Activated CD4-positive, alpha-beta T cell treated with anti-CD3 and anti-CD28 coated beads, Interleukin-2, amount 10 ng/mL, durations not matched to agents 7 days and 5 days (primary cell): ENCODE data around the gene ZNF57. TPM values are rescaled to one million over a fixed set of nuclear protein-coding genes. Genes with fewer than 3 reads are reported as not detected.
"Not testable (repeated sequence)": the region's sequence is repeated elsewhere in the genome, so short reads cannot be mapped to it uniquely, and the experiment has no call there.

Experiments
- CTCF ChIA-PET: fragments of 350-600 bp; sonication (Branson Sonifier 250); formaldehyde crosslinking; loops from one replicate; lab custom pipeline; 2021; ENCODE audit warnings: antibody characterized with exemption; lab: Charles Lee
- POLR2A ChIA-PET: fragments of 350-600 bp; sonication (Branson Sonifier 250); formaldehyde crosslinking; loops from one replicate; lab custom pipeline; 2021; ENCODE audit warnings: antibody characterized with exemption; lab: Charles Lee
- DNase-seq: peaks from one replicate; pipeline ENCODE4 v3.0.0-alpha.2; 2020
- H3K27ac Mint-ChIP-seq: one replicate; pipeline ENCODE4 v1.8.0; 2021; ENCODE audit warnings: mild to moderate bottlenecking, moderate library complexity, mixed read lengths
- H3K27me3 Mint-ChIP-seq: one replicate; pipeline ENCODE4 v1.8.0; 2021; ENCODE audit warnings: mixed read lengths
- H3K36me3 Mint-ChIP-seq: one replicate; pipeline ENCODE4 v1.8.0; 2021; ENCODE audit warnings: low read depth, mixed read lengths
- H3K4me1 Mint-ChIP-seq: one replicate; pipeline ENCODE4 v1.8.0; 2021; ENCODE audit warnings: mixed read lengths
- H3K4me3 Mint-ChIP-seq: one replicate; pipeline ENCODE4 v1.8.0; 2021; ENCODE audit warnings: mild to moderate bottlenecking, moderate library complexity, mixed read lengths
- H3K9me3 Mint-ChIP-seq: one replicate; pipeline ENCODE4 v1.8.0; 2021; ENCODE audit warnings: mixed read lengths
- total RNA-seq, 2 experiments: library from RNA; stranded (reverse); gene quantifications; one replicate each; pipeline ENCODE4 v1.2.3, GENCODE V29; 2021

ZNF57 gene
- total RNA-seq, 2 experiments from 2014 or later: 4.4 to 4.9 TPM

DNA sequence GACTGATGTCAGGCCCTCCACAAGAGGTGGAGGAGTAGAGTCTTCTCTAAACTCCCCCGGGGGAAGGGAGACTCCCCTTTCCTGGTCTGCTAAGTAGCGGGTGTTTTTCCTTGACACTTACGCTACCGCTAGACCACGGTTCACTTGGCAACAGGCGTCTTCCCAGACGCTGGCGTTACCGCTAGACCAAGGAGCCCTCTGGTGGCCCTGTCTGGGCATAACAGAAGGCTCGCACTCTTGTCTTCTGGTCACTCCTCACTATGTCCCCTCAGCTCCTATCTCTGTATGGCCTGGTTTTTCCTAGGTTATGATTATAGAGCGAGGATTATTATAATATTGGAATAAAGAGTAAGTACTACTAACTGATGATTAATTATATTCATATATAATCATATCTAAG is 28.6 kb upstream of the ZNF57 start:
- DNase-seq, CTCF ChIA-PET, H3K27me3 Mint-ChIP-seq, H3K36me3 Mint-ChIP-seq, H3K4me1 Mint-ChIP-seq, POLR2A ChIA-PET, H3K4me3 Mint-ChIP-seq, H3K27ac Mint-ChIP-seq: not testable (repeated sequence)
- H3K9me3 Mint-ChIP-seq: peaks cover 17% of the 10 kb centered on the region

- ChIA-PET CTCF (no interaction called here), POLR2A (no interaction called here)
- H3K9me3 Mint-ChIP-seq: peaks cover 18% of the 10 kb centered on the region
- H3K4me3 Mint-ChIP-seq: no peak overlapping the region
- no peaks in the 10 kb centered on the region for H3K4me1 Mint-ChIP-seq
- H3K36me3 Mint-ChIP-seq: no peaks in the 10 kb centered on the region
- no peak for DNase-seq
- no peaks in the 10 kb centered on the region for H3K27me3 Mint-ChIP-seq
- no peak overlapping the region for H3K27ac Mint-ChIP-seq
Measured at GRCh38 chr19:2877398-2878331, 23.1 kb upstream of the ZNF57 start.

DNA sequence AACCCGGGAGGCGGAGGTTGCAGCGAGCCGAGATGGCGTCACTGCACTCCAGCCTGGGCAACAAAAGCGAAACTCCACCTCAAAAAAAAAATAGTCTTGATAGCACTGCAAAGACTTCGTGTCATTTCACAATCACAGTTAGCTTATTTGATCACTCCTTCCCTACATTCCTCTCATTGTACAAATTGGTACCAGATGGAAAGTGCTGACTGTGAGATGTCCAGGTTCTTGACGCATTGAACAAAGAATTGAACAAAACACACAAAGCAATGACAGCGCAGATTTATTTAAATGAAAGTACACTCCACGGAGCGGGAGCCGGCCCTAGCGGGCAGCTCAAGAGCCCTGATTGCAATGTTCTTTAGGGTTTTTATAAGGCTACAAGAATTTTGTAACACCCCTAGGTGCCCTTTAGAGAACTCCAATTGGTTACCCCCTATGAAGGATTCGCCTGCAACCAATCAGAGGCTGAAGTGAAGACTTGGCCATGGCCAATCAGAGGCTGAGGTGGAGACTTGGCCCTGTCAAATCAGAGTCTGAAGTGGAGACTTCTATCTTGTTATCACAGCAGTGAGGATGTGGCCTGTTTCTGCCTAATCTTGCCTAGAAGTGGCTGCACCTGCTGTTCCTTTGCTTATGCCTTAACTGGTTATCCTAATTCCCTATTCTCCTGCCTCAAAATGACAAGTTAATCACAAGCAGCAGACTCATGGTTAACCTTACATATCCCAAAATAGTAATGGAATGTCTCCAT is 16.9 kb upstream of the ZNF57 start:
- POLR2A ChIA-PET: no interaction called here
- Mint-ChIP-seq H3K4me3 (no peak overlapping the region), H3K9me3 (peaks cover 10% of the 10 kb centered on the region)

DNA sequence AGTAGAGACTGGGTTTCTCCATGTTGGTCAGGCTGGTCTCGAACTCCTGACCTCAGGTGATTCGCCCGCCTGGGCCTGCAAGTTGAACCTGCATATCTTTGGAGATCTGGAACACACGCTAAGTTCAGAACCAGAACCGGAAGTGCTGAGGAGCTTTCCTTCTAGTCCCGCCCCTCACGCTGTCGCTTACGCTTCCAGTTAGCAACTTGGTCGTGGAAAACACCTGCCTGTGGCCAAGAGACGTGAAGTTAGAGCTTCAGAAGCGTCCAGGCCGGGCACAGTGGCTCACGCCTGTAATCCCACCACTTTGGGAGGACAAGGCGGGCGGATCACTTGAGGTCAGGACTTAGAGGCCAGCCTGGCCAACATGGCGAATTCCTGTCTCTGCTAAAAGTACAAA is 15.0 kb upstream of the ZNF57 start:
- CTCF ChIA-PET: no interaction called here
- no peak overlapping the region for H3K27ac Mint-ChIP-seq
- POLR2A ChIA-PET: no interaction called here

More for the DNA sequence above, 16.9 kb upstream of the ZNF57 start:
- Mint-ChIP-seq H3K27me3 (no peaks in the 10 kb centered on the region), H3K36me3 (no peaks in the 10 kb centered on the region), H3K4me1 (peaks cover 7% of the 10 kb centered on the region), H3K27ac (no peak overlapping the region)
- CTCF ChIA-PET: no interaction called here
- DNase-seq: no peak

DNA sequence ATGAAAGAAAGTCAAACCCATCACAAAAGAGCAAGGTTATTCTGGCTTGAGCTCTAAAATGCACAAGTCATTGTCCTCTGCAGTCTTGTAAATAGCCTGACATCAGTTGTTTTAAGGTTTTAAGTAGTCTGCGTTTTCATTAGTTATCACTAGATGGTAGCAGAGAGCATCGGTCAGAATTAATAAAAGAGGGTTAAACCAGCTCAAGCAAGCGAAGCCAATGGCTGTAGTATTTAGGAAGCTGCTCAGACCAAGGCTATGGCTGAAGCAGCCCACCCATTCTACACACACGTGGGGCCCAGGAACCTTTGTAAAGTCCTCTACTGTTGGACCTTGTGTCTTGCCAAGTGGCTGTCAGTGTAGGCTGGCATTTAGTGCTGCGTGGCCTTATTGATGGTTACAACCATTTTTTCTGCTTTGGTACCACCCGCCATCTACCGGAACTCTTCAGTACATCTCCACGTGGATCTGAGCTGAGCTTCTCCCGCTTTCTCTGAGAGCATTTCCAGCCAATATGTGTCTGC is 13.3 kb upstream of the ZNF57 start:
- peaks cover 7% of the 10 kb centered on the region for H3K9me3 Mint-ChIP-seq
- no peaks in the 10 kb centered on the region for H3K36me3 Mint-ChIP-seq
- no peak overlapping the region for H3K4me3 Mint-ChIP-seq
- H3K4me1 Mint-ChIP-seq: peaks cover 7% of the 10 kb centered on the region
- ChIA-PET CTCF (interaction anchor here (0.6 to 1.6 kb wide), 5 partner anchors 13 to 63 kb away, joined by 3 to 6 read pairs (median 3); partner anchors contain the start of gene ZNF57), POLR2A (no interaction called here)
- no peak for DNase-seq
- no peaks in the 10 kb centered on the region for H3K27me3 Mint-ChIP-seq
- no peak overlapping the region for H3K27ac Mint-ChIP-seq

More for the DNA sequence above, 15.0 kb upstream of the ZNF57 start:
- Mint-ChIP-seq H3K4me1 (peaks cover 7% of the 10 kb centered on the region), H3K4me3 (no peak overlapping the region), H3K9me3 (peaks cover 7% of the 10 kb centered on the region), H3K36me3 (no peaks in the 10 kb centered on the region), H3K27me3 (no peaks in the 10 kb centered on the region)
- no peak for DNase-seq

- ChIA-PET POLR2A (no interaction called here), CTCF (interaction anchor here (0.6 to 1.6 kb wide), 3 partner anchors 19 to 383 kb away, joined by 3 read pairs; no protein-coding TSS in a partner anchor)
- Mint-ChIP-seq H3K36me3 (no peaks in the 10 kb centered on the region), H3K27me3 (no peaks in the 10 kb centered on the region), H3K27ac (peak overlapping the region; percentile 41), H3K4me1 (peaks cover 7% of the 10 kb centered on the region), H3K4me3 (no peak overlapping the region), H3K9me3 (peaks cover 2% of the 10 kb centered on the region)
- DNase-seq: peak; percentile 33
Measured at GRCh38 chr19:2888731-2889224, 11.9 kb upstream of the ZNF57 start.

DNA sequence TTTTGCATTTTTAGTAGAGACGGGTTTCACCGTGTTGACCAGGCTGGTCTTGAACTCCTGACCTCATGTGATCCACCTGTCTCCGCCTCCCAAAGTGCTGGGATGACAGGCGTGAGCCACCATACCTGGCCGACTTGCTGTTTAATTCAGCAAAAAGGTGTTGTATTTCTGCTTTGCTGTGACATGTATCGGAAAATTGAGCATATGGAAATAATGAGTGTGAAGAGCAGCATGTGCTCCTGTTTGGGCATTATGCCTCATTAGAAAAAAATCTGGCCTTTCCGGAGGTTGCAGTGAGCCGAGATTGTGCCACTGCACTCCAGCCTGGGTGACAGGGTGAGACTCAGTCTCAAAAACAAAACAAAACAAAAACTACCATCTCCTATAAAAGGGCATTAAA is 10.2 kb upstream of the ZNF57 start:
- H3K36me3 Mint-ChIP-seq, H3K9me3 Mint-ChIP-seq, H3K27ac Mint-ChIP-seq, H3K4me1 Mint-ChIP-seq, DNase-seq, H3K27me3 Mint-ChIP-seq, CTCF ChIA-PET, POLR2A ChIA-PET, H3K4me3 Mint-ChIP-seq: not testable (repeated sequence)

DNA sequence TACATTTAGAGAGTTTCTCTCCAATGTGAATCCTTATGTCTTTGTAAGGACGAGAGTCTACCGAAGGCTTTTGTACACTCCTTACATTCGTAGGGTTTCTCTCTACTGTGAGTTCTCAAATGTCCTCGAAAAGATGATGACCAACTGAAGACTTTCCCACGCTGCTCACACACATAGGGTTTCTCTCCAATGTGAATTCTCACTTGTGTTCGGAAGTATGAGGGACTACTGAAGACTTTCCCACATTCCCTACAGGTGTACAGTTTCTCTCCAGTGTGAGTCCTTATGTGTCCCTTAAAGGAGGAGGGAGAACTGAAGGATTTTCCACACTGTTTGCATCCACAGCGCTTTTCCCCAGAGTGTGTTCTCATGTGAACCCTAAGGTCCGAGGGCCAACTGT is 4.0 kb upstream of the ZNF57 start:
- Mint-ChIP-seq H3K27me3 (no peaks in the 10 kb centered on the region), H3K4me1 (peaks cover 8% of the 10 kb centered on the region), H3K4me3 (no peak overlapping the region), H3K9me3 (peaks cover 20% of the 10 kb centered on the region), H3K36me3 (peaks cover 4% of the 10 kb centered on the region), H3K27ac (no peak overlapping the region)
- no peak for DNase-seq
- ChIA-PET CTCF (no interaction called here), POLR2A (no interaction called here)

- Mint-ChIP-seq H3K27me3 (no peaks in the 10 kb centered on the region), H3K4me1 (peaks cover 26% of the 10 kb centered on the region), H3K27ac (no peak overlapping the region), H3K9me3 (peaks cover 7% of the 10 kb centered on the region), H3K36me3 (peaks cover 8% of the 10 kb centered on the region), H3K4me3 (no peak overlapping the region)
- ChIA-PET CTCF (no interaction called here), POLR2A (no interaction called here)
- DNase-seq: no peak
Measured at GRCh38 chr19:2902590-2903218, 2.0 kb downstream of the ZNF57 start.

- DNase-seq, CTCF ChIA-PET, H3K9me3 Mint-ChIP-seq, H3K36me3 Mint-ChIP-seq, H3K4me3 Mint-ChIP-seq, H3K27ac Mint-ChIP-seq, H3K27me3 Mint-ChIP-seq, POLR2A ChIA-PET: not testable (repeated sequence)
- peaks cover 26% of the 10 kb centered on the region for H3K4me1 Mint-ChIP-seq
Measured at GRCh38 chr19:2903326-2903725, 2.6 kb downstream of the ZNF57 start.

- no peak overlapping the region for H3K4me3 Mint-ChIP-seq
- ChIA-PET POLR2A (no interaction called here), CTCF (no interaction called here)
- peaks cover 12% of the 10 kb centered on the region for H3K36me3 Mint-ChIP-seq
- peaks cover 28% of the 10 kb centered on the region for H3K4me1 Mint-ChIP-seq
- peaks cover 13% of the 10 kb centered on the region for H3K9me3 Mint-ChIP-seq
- H3K27ac Mint-ChIP-seq: no peak overlapping the region
- no peak for DNase-seq
- no peaks in the 10 kb centered on the region for H3K27me3 Mint-ChIP-seq
Measured at GRCh38 chr19:2905918-2906519, 5.3 kb downstream of the ZNF57 start.

GRCh38 chr19:2906631-2907195 is 6.0 kb downstream of the ZNF57 start:
- POLR2A ChIA-PET: no interaction called here
- Mint-ChIP-seq H3K27ac (no peak overlapping the region), H3K36me3 (peaks cover 16% of the 10 kb centered on the region), H3K9me3 (peaks cover 15% of the 10 kb centered on the region), H3K4me3 (no peak overlapping the region), H3K4me1 (peaks cover 25% of the 10 kb centered on the region), H3K27me3 (no peaks in the 10 kb centered on the region)
- CTCF ChIA-PET: no interaction called here
- DNase-seq: no peak
